T-helper 17 cell (primary cell): ENCODE data around the gene ASB1. TPM values are rescaled to one million over a fixed set of nuclear protein-coding genes. Genes with fewer than 3 reads are reported as not detected.
"Not testable (repeated sequence)": the region's sequence is repeated elsewhere in the genome, so short reads cannot be mapped to it uniquely, and the experiment has no call there.

Experiments
- ATAC-seq: fragments of 150-1000 bp; cut with Tn5 transposase; 2 replicates; pipeline ENCODE4 v1.10.0; 2021; ENCODE audit warnings: mild to moderate bottlenecking, moderate library complexity
- DNase-seq, 3 donors: peaks; one replicate each; pipeline versions ENCODE4 v3.0.0 to v3.0.0-alpha.2; 2020 to 2021
- H3K9me3 ChIP-seq: one replicate; pipeline ENCODE4 v1.7.0; 2013; ENCODE audit warnings: low read length, mild to moderate bottlenecking; ENCODE audit not compliant: control insufficient read depth, poor library complexity, severe bottlenecking
- H3K27ac Mint-ChIP-seq: one replicate; pipeline ENCODE4 v1.8.0; 2022; ENCODE audit warnings: mild to moderate bottlenecking, moderate library complexity, mixed read lengths
- H3K27me3 Mint-ChIP-seq: one replicate; pipeline ENCODE4 v1.8.0; 2022; ENCODE audit warnings: mixed read lengths
- H3K36me3 Mint-ChIP-seq: one replicate; pipeline ENCODE4 v1.8.0; 2022; ENCODE audit warnings: low read depth, mixed read lengths
- H3K4me1 Mint-ChIP-seq: one replicate; pipeline ENCODE4 v1.8.0; 2022; ENCODE audit warnings: mild to moderate bottlenecking, mixed read lengths
- H3K4me3 Mint-ChIP-seq: one replicate; pipeline ENCODE4 v1.8.0; 2022; ENCODE audit warnings: mild to moderate bottlenecking, moderate library complexity, mixed read lengths
- total RNA-seq, 4 donors: library from RNA in 2 of 4; stranded (reverse) in 2 of 4; gene quantifications; one replicate each; pipeline ENCODE4 v1.2.3 and lab custom pipeline; 2022 to 2026

The ASB1 gene
- total RNA-seq, 2 donors from 2014 or later = 11.9 to 14.3 TPM

DNA sequence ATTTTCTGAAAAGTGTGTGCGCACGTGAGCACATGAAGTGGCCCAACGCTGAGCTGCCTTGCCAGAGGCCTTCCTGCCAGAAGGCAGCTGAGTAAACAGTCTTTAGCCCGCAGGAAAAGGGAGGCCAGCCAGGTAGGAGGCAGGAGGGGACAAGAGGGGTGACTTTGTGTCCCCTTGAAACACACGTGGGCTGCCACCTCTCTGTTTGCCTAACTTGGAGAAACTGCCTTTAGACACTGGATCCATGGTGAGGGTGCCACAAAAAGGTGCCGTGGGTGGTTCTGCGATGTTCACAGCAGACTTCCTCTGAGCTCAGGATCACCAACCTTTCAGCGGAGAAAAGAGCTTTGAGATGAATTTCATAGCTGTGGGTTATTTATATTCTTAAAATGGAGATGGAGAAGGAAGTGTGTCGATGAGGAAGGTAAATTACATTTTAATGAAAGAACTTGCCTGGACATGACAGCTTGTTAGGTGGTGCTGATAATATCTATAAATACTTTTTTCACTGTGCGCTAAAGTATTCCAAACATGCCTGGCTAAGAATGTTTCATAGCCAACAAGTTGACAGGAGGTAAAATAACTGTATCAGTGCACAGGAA is 36.6 kb upstream of the ASB1 start:
- no peak overlapping the region for H3K4me3 Mint-ChIP-seq
- DNase-seq = no peak
- no peak overlapping the region for H3K27ac Mint-ChIP-seq
- H3K27me3 Mint-ChIP-seq = no peaks in the 10 kb centered on the region
- no peaks in the 10 kb centered on the region for H3K9me3 ChIP-seq
- H3K4me1 Mint-ChIP-seq = peaks cover 9% of the 10 kb centered on the region
- ATAC-seq = no peak
- H3K36me3 Mint-ChIP-seq = no peaks in the 10 kb centered on the region

DNA sequence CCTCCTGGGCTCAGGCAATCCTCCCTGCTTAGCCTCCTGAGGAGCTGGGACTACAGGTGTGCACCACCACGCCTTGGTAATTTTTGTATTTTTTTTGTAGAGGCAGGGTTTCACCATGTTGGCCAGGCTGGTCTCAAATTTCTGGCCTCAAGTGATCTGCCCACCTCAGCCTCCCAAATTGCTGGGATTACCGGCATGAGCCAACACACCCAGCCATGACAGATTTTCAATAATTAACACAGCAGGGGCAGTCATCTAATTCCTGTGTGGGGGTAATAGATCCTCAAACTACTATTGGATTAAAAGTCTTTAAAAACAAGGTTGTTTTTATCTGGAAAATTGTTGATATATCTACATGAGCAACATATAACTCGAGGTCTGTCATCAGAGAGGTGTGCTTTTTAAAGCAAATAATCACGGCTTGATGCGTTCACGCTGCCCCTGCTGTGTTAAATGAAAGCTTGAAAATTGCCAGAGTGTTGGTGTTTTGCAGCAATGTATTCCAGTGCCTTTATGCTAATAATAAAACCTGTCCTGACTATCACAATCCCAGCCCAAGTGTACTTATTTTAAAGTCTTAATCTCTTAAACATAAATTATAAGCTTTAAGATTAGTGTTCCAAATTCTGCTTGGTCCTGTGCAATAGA is 35.6 kb upstream of the ASB1 start:
- no peak overlapping the region for H3K4me3 Mint-ChIP-seq

DNA sequence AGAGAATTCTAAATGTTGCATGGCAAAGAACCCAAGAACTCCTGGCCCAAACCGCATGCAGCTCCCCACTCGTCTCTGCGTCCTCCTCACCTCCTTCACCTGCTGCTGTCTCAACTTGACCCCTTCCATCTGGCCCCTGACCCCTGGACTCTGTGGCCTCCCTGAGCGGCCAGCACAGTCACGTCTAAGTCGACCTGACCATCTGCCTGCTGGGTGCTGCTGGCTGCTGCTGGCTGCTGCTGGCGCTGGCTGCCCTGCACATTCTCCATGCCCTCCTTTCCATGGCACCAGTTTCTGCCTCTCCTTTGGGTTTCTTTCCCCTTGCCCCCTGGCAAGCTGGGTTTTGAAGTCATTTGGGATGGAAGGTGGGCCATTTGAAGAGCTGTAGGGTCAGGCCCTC is 30.1 kb upstream of the ASB1 start:
- Mint-ChIP-seq H3K27me3 (no peaks in the 10 kb centered on the region), H3K36me3 (no peaks in the 10 kb centered on the region), H3K4me1 (peaks cover 6% of the 10 kb centered on the region), H3K27ac (no peak overlapping the region), H3K4me3 (no peak overlapping the region)
- no peaks in the 10 kb centered on the region for H3K9me3 ChIP-seq
- no peak for DNase-seq
- no peak for ATAC-seq

More for the DNA sequence above, 35.6 kb upstream of the ASB1 start:
- no peaks in the 10 kb centered on the region for H3K36me3 Mint-ChIP-seq
- ATAC-seq (no peak), DNase-seq (no peak)
- no peak overlapping the region for H3K27ac Mint-ChIP-seq
- no peaks in the 10 kb centered on the region for H3K9me3 ChIP-seq
- H3K4me1 Mint-ChIP-seq = peaks cover 9% of the 10 kb centered on the region
- H3K27me3 Mint-ChIP-seq = no peaks in the 10 kb centered on the region

DNA sequence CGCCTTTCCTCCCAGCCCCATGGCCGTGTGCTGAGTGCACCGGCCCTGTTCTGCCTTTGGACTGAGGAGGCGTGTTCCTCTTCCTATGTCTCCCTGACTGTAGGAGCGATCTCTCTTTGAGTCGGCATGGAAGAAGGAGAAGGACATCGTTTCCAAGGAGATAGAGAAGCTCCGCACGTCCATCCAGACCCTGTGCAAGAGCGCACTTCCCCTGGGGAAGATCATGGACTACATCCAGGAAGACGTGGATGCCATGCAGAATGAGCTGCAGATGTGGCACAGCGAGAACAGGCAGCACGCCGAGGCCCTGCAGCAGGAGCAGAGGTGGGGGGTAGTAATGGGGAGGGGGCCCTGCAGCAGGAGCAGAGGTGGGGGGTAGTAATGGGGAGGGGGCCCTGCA is 29.4 kb upstream of the ASB1 start:
- Mint-ChIP-seq H3K27me3 (no peaks in the 10 kb centered on the region), H3K27ac (no peak overlapping the region), H3K4me3 (no peak overlapping the region), H3K36me3 (no peaks in the 10 kb centered on the region), H3K4me1 (peaks cover 6% of the 10 kb centered on the region)
- ATAC-seq = no peak
- DNase-seq = no peak
- no peaks in the 10 kb centered on the region for H3K9me3 ChIP-seq

DNA sequence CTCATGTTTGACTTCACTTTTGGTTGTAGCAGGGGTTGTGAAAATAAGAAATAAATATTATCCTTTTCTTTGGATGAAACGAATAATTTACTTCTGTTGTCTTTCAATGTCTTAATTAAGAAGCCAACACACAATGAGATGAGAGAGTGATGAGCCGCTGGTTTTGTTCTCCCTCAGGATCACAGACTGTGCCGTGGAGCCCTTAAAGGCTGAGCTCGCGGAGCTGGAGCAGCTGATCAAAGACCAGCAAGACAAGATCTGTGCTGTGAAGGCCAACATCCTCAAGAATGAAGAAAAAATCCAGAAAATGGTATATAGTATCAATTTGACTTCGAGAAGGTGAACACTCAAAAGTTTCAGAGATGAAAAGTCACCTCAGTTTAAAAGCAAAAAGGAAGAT is 28.1 kb upstream of the ASB1 start:
- DNase-seq (no peak), ATAC-seq (no peak)
- Mint-ChIP-seq H3K4me1 (peaks cover 4% of the 10 kb centered on the region), H3K36me3 (no peaks in the 10 kb centered on the region), H3K4me3 (no peak overlapping the region), H3K27ac (peak overlapping the region; percentile 47), H3K27me3 (no peaks in the 10 kb centered on the region)
- H3K9me3 ChIP-seq = no peaks in the 10 kb centered on the region

DNA sequence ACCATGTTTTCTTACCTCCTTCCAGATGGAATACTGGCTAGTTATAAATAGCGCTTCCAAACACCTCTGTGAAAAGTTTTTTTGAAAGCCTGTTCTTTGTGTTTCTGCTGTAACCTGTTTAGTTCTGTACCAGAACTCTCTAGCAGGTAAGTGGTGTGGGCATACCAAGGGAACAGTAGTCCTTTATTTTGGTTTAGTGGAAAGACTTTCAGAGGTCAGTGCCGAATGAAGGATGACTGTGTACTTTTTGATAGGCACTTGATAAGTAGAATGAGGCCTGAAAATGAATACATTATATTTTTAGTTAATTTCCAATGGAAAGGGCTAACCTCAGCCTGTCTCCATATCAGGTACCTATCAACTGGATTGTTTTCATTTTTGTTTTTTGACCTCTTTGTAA is 27.6 kb upstream of the ASB1 start:
- H3K9me3 ChIP-seq = no peaks in the 10 kb centered on the region
- DNase-seq (no peak), ATAC-seq (no peak)
- no peaks in the 10 kb centered on the region for H3K36me3 Mint-ChIP-seq
- H3K4me3 Mint-ChIP-seq = no peak overlapping the region
- H3K4me1 Mint-ChIP-seq = peaks cover 6% of the 10 kb centered on the region
- peak overlapping the region; percentile 47 for H3K27ac Mint-ChIP-seq
- H3K27me3 Mint-ChIP-seq = no peaks in the 10 kb centered on the region

DNA sequence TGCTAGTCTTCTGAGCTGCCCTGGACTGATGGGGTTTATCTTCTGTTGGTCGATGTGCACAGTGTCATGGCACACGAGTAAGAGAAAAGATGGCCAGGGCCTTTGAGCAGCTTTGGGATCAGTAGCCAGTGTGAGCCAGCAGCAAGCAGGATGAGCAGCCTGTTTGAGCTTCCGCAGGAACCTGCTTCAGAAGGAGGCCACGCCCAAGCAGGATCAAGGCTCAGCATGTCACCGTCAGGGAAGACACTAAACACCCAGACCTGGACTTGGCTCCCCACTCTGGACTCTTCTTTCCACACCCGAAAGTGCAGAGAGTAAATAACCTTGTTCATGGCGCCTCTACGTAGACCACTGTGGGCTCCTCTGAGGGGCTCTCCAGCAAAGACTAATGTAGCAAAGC is 25.2 kb upstream of the ASB1 start:
- DNase-seq = no peak
- Mint-ChIP-seq H3K4me1 (peaks cover 2% of the 10 kb centered on the region), H3K36me3 (no peaks in the 10 kb centered on the region), H3K4me3 (no peak overlapping the region), H3K27ac (no peak overlapping the region), H3K27me3 (no peaks in the 10 kb centered on the region)
- H3K9me3 ChIP-seq = no peaks in the 10 kb centered on the region
- no peak for ATAC-seq

DNA sequence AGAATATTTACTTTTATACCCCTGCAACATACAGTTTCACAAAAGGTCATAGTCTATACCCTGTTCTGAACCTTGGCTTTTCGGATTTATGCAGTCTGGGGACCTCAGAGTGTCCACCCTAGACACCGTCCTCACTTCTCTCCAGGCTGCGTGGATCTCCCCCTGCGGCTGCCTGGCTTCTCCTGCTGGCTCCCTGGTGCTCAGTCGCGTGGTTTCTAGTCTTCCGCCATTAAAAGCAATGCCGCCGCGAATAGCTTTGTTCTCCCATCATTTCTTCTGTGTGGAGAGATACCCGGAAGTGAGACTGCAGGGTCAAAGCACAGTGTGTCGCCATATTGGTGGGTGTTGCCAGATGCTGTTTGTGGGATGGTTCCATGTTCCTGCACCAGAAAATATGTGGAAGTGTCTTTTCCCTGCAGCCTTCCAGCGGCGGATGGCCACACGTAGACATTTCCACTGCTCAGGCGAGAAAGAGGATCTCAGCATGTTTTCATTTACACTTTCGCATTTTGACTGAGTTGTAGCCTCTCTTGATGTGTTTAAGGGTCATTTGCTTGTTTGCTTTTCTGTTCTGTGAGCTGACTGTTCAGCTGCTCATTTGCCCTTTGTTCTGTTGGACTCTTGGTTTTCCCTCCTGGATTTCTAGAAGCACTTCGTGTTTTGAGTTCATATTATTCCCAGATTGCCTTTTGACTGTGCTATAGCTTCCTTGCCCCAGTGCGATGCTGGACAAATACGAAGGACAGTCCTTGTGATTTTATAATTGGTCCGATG is 22.9 kb upstream of the ASB1 start:
- Mint-ChIP-seq H3K4me3 (no peak overlapping the region), H3K27ac (no peak overlapping the region), H3K36me3 (no peaks in the 10 kb centered on the region), H3K27me3 (no peaks in the 10 kb centered on the region), H3K4me1 (peaks cover 2% of the 10 kb centered on the region)
- H3K9me3 ChIP-seq = no peaks in the 10 kb centered on the region
- ATAC-seq (no peak), DNase-seq (no peak)

DNA sequence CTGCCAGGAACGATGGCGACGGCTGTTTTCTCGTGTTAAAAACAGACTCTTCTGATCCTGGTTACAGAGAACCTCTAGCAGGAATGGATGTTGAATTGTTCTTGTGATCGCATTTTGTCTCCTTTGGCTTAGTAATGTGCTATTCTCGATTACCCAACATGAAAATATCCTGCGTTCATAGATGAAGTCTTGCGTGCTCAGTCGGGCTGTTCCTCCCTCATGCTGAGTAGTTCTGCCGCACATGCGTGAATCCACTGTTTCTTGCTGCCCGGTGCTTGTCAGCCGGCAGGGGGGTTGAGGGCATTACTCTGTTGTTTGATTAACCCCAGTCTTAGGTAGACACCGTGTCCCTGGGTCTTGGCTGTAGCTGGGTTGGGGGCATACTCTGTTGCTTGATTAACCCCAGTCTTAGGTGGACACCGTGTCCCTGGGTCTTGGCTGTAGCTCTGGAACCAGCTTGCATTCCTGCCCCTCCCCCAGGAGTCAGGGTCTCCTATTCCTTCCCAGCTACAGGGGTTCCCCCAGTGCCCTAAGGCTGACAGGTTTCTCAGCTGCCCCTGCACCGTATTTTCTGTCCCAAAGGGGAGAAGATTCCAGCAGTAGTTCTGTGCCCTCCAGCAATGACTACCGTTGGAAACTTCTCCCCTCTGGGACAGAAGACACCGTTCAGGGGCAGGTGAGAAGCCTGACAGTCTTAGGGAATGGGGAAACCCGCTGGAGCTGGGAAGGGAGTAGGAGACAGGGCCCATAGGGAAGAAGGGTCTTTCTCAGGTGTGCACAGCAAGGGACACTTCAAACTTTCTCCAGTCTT is 22.1 kb upstream of the ASB1 start:
- Mint-ChIP-seq H3K36me3 (no peaks in the 10 kb centered on the region), H3K27ac (no peak overlapping the region), H3K4me3 (no peak overlapping the region), H3K27me3 (no peaks in the 10 kb centered on the region), H3K4me1 (peaks cover 2% of the 10 kb centered on the region)
- ATAC-seq = no peak
- no peaks in the 10 kb centered on the region for H3K9me3 ChIP-seq
- no peak for DNase-seq

DNA sequence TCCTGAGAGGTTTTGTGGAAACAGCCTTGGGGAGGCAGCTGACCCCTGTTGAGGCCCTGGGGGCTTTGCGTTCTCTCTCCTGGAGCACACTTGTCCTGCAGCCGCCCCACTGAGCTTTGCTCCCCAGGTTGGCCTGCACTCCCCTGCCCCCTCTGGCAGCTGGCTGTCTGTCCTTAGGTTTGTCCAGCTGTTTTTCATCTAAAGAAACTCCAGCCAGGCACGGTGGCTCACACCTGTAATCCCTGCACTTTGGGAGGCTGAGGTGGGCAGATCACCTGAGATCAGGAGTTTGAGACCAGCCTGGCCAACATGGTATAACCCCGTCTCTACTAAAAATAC is 21.5 kb upstream of the ASB1 start:
- not testable (repeated sequence) for ATAC-seq, H3K36me3 Mint-ChIP-seq, H3K4me1 Mint-ChIP-seq, DNase-seq, H3K27ac Mint-ChIP-seq, H3K4me3 Mint-ChIP-seq, H3K9me3 ChIP-seq, H3K27me3 Mint-ChIP-seq

DNA sequence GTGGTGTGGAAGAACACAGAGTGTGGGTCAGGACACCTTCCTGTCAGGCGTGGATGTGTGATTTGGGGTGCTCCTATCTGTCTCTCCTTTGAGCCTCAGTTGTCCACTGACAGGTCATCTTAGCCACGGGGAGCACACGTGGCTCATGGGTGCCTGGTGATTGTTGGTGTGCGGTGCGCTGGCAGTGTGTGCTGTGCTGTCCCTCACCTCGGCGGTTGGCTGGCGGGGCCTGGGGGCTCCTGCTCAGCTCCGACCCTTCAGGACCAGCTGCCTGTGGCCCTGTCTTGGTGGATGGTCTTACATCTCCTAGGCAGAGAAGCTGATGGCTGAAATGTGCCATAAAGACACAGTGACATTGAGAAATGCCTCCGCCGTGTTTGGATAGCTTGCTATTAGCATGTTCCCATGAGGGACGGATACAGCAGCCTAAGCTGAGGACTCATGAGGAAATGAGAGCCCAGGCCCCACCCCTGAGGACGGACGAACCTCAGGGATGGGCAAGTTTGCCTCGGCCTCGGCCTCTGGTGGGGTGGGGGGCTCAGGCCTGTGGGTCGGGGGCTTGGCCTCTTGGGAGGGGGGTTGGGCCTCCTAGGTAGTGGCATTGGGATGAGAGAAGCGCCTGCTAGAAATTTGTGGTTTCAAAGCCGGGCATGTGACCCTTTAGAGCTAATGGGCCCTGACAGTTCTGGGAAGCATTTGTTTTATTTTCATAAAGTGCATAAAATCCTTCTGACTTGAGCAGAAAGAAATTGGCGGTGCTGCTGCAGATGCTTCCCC is 20.3 kb upstream of the ASB1 start:
- no peak for DNase-seq
- Mint-ChIP-seq H3K4me1 (peaks cover 2% of the 10 kb centered on the region), H3K4me3 (no peak overlapping the region), H3K36me3 (no peaks in the 10 kb centered on the region), H3K27me3 (no peaks in the 10 kb centered on the region), H3K27ac (no peak overlapping the region)
- no peak for ATAC-seq
- H3K9me3 ChIP-seq = no peaks in the 10 kb centered on the region

DNA sequence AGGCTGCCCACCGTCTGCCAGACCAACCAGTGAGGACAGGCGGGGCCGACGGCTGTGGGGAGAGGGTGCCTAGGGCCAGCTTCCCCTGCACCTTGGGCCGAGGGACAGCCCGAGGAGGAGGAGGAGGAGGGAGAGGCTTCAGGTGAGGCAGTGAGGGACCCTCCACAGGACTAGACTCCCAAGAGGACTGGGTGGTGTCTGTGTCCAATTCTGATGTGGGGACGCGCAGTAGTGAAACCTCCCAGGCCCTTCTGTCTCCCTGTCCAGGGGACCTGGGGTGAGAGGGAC is 19.8 kb upstream of the ASB1 start:
- no peak for DNase-seq
- no peak for ATAC-seq
- H3K27me3 Mint-ChIP-seq = no peaks in the 10 kb centered on the region
- H3K27ac Mint-ChIP-seq = no peak overlapping the region
- no peak overlapping the region for H3K4me3 Mint-ChIP-seq
- no peaks in the 10 kb centered on the region for H3K36me3 Mint-ChIP-seq
- no peaks in the 10 kb centered on the region for H3K9me3 ChIP-seq
- peaks cover 2% of the 10 kb centered on the region for H3K4me1 Mint-ChIP-seq

DNA sequence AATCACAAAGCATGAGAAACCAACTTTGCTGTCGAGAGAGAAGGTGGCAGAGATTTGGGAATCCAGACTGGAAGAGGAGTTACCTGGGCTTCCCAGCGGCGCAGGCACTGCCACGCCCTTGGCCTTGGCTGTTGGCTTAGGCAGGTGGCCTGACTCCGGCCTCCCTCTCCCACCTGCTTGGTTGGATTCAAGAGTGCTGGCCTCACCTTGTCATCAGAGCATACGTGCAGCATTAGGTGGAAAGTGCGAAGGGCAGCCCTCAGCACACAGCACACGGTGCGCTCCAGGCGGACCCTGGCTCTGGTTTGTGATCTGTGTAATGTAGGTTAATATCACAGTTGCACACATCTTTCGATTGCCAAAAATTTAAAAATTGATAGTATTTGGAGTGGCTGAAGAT is 19.2 kb upstream of the ASB1 start:
- Mint-ChIP-seq H3K27me3 (no peaks in the 10 kb centered on the region), H3K4me3 (no peak overlapping the region), H3K27ac (no peak overlapping the region), H3K4me1 (peaks cover 2% of the 10 kb centered on the region), H3K36me3 (no peaks in the 10 kb centered on the region)
- no peak for DNase-seq
- no peak for ATAC-seq
- H3K9me3 ChIP-seq = no peaks in the 10 kb centered on the region
